Measurements from ENCODE around the gene ZNF672. TPM values are rescaled to one million over a fixed set of nuclear protein-coding genes. Genes with fewer than 3 reads are reported as not detected.

ZNF672 gene
- total and polyA plus RNA-seq, 2 of the 13 experiments (the other 11 are each of a cell fraction or from before 2014, with no cell fraction given) = 17.2 to 22.9 TPM

DNA sequence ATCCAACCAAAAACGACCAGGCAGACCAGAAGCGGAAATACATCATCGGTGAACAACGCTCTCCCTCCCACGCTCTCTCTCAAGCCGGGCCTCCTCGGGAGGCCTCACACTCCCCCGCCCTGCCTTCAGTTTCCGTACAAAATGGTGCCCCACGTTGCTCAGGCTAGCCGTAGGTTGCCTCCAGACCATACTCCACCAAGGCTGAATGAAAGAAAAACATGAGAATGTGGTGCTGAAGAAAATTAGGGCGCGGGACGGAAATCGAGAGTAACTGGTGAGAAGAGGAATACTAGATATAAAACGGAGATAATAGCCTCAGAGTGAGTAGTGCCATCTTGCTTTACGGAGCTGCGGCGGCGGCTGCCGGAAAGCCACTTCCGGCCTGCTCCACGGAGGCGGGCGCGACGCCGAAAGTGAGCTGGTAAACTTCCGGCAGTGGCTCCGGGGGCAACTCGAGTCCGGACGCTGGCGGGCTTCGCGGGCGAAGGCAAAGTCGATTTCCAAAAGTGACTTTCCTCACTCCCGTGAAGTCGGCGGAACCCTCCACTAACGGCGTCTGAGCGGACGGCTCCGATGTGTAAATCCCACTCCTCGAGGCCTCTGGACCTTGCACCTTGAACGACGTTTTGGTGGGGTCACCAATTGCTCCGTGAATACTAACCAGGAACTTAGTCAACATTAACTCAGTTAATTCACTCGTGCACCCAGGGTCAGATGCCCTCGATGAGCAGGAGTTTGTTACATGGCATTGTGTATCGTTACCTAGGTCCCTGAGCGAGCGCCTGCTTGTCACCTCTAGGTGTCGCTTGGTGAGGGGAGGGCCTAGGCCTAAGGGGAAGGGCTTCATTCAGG is 11.9 kb upstream of the ZNF672 start, which contains the start of gene SH3BP5L (continued):
- TF ChIP-seq PHF20 (CRISPR knock-in tag; IDR thresholded peaks at IDR 0.05) (peak; percentile 37), KLF6 (CRISPR knock-in tag; IDR thresholded peaks at IDR 0.05) (no peak; the same call in 1 of the 2 replicates), PAWR (CRISPR knock-in tag; IDR thresholded peaks at IDR 0.05; ENCODE audit: borderline replicate concordance) (no peak), SP1 (IDR thresholded peaks at IDR 0.05) (no peak), SP1 (CRISPR knock-in tag; IDR thresholded peaks at IDR 0.05) (peak; percentile 58; the same call in 1 of the 2 replicates), SP2 (CRISPR knock-in tag; IDR thresholded peaks at IDR 0.05) (peak; percentile 72), NR2C2 (CRISPR knock-in tag; IDR thresholded peaks at IDR 0.05; ENCODE audit: borderline replicate concordance) (peak; percentile 85), ZNF563 (CRISPR knock-in tag; IDR thresholded peaks at IDR 0.05) (0 out of 2 replicates have a peak, but pooled peaks have one; percentile 70)
- TF ChIP-seq, protein P1, sequence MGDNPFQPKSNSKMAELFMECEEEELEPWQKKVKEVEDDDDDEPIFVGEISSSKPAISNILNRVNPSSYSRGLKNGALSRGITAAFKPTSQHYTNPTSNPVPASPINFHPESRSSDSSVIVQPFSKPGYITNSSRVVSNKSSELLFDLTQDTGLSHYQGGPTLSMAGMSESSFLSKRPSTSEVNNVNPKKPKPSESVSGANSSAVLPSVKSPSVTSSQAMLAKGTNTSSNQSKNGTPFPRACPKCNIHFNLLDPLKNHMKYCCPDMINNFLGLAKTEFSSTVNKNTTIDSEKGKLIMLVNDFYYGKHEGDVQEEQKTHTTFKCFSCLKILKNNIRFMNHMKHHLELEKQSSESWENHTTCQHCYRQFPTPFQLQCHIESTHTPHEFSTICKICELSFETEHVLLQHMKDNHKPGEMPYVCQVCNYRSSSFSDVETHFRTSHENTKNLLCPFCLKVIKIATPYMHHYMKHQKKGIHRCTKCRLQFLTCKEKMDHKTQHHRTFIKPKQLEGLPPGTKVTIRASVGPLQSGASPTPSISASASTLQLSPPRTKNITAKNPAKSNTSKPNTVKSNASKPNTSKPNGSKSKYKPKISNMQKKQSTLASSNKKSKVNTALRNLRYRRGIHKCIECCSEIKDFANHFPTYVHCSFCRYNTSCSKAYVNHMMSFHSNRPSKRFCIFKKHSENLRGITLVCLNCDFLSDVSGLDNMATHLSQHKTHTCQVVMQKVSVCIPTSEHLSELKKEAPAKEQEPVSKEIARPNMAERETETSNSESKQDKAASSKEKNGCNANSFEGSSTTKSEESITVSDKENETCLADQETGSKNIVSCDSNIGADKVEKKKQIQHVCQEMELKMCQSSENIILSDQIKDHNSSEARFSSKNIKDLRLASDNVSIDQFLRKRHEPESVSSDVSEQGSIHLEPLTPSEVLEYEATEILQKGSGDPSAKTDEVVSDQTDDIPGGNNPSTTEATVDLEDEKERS (CRISPR knock-in tag; IDR thresholded peaks at IDR 0.05) = peak; percentile 93
- TF ChIP-seq, protein P2, sequence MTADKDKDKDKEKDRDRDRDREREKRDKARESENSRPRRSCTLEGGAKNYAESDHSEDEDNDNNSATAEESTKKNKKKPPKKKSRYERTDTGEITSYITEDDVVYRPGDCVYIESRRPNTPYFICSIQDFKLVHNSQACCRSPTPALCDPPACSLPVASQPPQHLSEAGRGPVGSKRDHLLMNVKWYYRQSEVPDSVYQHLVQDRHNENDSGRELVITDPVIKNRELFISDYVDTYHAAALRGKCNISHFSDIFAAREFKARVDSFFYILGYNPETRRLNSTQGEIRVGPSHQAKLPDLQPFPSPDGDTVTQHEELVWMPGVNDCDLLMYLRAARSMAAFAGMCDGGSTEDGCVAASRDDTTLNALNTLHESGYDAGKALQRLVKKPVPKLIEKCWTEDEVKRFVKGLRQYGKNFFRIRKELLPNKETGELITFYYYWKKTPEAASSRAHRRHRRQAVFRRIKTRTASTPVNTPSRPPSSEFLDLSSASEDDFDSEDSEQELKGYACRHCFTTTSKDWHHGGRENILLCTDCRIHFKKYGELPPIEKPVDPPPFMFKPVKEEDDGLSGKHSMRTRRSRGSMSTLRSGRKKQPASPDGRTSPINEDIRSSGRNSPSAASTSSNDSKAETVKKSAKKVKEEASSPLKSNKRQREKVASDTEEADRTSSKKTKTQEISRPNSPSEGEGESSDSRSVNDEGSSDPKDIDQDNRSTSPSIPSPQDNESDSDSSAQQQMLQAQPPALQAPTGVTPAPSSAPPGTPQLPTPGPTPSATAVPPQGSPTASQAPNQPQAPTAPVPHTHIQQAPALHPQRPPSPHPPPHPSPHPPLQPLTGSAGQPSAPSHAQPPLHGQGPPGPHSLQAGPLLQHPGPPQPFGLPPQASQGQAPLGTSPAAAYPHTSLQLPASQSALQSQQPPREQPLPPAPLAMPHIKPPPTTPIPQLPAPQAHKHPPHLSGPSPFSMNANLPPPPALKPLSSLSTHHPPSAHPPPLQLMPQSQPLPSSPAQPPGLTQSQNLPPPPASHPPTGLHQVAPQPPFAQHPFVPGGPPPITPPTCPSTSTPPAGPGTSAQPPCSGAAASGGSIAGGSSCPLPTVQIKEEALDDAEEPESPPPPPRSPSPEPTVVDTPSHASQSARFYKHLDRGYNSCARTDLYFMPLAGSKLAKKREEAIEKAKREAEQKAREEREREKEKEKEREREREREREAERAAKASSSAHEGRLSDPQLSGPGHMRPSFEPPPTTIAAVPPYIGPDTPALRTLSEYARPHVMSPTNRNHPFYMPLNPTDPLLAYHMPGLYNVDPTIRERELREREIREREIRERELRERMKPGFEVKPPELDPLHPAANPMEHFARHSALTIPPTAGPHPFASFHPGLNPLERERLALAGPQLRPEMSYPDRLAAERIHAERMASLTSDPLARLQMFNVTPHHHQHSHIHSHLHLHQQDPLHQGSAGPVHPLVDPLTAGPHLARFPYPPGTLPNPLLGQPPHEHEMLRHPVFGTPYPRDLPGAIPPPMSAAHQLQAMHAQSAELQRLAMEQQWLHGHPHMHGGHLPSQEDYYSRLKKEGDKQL (CRISPR knock-in tag; IDR thresholded peaks at IDR 0.05; ENCODE audit: low read depth) = peak; percentile 22; the same call in 1 of the 2 replicates
- TF ChIP-seq, protein P3, sequence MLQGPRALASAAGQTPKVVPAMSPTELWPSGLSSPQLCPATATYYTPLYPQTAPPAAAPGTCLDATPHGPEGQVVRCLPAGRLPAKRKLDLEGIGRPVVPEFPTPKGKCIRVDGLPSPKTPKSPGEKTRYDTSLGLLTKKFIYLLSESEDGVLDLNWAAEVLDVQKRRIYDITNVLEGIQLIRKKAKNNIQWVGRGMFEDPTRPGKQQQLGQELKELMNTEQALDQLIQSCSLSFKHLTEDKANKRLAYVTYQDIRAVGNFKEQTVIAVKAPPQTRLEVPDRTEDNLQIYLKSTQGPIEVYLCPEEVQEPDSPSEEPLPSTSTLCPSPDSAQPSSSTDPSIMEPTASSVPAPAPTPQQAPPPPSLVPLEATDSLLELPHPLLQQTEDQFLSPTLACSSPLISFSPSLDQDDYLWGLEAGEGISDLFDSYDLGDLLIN (CRISPR knock-in tag; IDR thresholded peaks at IDR 0.05; ENCODE audit: borderline replicate concordance) = no peak
- TF ChIP-seq, protein P4, sequence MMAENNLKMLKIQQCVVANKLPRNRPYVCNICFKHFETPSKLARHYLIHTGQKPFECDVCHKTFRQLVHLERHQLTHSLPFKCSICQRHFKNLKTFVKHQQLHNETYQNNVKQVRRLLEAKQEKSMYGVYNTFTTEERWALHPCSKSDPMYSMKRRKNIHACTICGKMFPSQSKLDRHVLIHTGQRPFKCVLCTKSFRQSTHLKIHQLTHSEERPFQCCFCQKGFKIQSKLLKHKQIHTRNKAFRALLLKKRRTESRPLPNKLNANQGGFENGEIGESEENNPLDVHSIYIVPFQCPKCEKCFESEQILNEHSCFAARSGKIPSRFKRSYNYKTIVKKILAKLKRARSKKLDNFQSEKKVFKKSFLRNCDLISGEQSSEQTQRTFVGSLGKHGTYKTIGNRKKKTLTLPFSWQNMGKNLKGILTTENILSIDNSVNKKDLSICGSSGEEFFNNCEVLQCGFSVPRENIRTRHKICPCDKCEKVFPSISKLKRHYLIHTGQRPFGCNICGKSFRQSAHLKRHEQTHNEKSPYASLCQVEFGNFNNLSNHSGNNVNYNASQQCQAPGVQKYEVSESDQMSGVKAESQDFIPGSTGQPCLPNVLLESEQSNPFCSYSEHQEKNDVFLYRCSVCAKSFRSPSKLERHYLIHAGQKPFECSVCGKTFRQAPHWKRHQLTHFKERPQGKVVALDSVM (CRISPR knock-in tag; IDR thresholded peaks at IDR 0.05) = peak; percentile 80

Data from HepG2 (cell line).